Mucosa of descending colon (tissue), 3 donors: ENCODE data around the gene LAMP2. TPM values are rescaled to one million over a fixed set of nuclear protein-coding genes. Genes with fewer than 3 reads are reported as not detected.
A peak's percentile ranks its signal among the peaks of the same experiment; 100 is the strongest.
"Not testable (repeated sequence)": the region's sequence is repeated elsewhere in the genome, so short reads cannot be mapped to it uniquely, and the experiment has no call there.

Experiments used
- ATAC-seq: fragments of 200-7000 bp; cut with Tn5 transposase; one replicate; pipeline ENCODE4 v1.9.1; 2020; ENCODE audit warnings: mild to moderate bottlenecking, moderate library complexity
- DNase-seq, 3 donors: peaks; one replicate each; pipeline ENCODE4 v3.0.0-alpha.2; 2020
- H3K36me3 ChIP-seq: fragments of 200-600 bp; one replicate; pipeline ENCODE4 v1.8.0; 2021; ENCODE audit warnings: low read depth, mild to moderate bottlenecking
- H3K4me1 ChIP-seq: fragments of 200-600 bp; one replicate; pipeline ENCODE4 v1.8.0; 2021; ENCODE audit warnings: low read depth, mild to moderate bottlenecking
- H3K4me3 ChIP-seq: fragments of 200-600 bp; one replicate; pipeline ENCODE4 v1.8.0; 2021; ENCODE audit warnings: mild to moderate bottlenecking
- H3K9me3 ChIP-seq: fragments of 200-600 bp; one replicate; pipeline ENCODE4 v1.8.0; 2021; ENCODE audit warnings: mild to moderate bottlenecking
- intact Hi-C, 2 donors: fragments of 100-400 bp; cut with DNase I in 1 of 2; cut with micrococcal nuclease in 1 of 2; formaldehyde crosslinking; loops; one replicate each; pipeline versions ENCODE4 v1.11.0 to v1.11.1; 2022; cut with DNase I, micrococcal nuclease
- total RNA-seq, 3 donors: library from RNA; stranded (reverse); fragmentation: NEBNext Ultra II Directional in 2 of 3; extraction: Animal tissue kit (Norgen Biotek cat#: 25700) in 2 of 3; gene quantifications; one replicate each; pipeline versions ENCODE4 v1.2.1 to v1.2.4, GENCODE V29; 2021 to 2023
- TF ChIP-seq, protein P1 (sequence below): fragments of 200-600 bp; IDR thresholded peaks from one replicate; pipeline ENCODE4 v1.8.0; 2022; ENCODE audit warnings: antibody characterized with exemption, mild to moderate bottlenecking
- donor health status: DM: no; HTN: no; CAD: no; lungs with moderate emphysema.
- donor health status: DM: no; HTN: no; CAD: no.
- donor health status: DM: no; HTN: yes; CAD: no.

The LAMP2 gene
- total RNA-seq, 3 donors from 2014 or later = 75.1 to 90.0 (median 79.0) TPM

DNA sequence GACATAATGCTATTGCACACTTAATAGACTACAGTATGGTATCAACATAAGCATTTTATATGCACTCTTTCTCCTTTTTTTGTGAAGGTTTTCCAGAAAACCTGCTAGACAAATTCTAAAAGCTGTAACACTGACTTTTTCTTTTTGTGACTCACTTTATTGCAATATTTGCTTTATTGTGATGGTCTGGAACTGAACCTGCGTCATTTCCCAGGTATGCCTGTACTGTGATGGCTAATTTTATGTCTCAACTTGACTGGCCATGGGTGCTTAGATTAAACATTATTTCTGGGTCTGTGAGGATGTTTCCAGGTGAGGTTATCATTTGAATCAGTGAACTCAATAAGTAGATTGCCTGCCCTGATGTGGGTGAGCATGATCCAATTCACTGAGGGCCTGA lies 35.5 kb upstream of the LAMP2 start:
- intact Hi-C loops = no loop called here
- Histone ChIP-seq H3K4me3 (no peak overlapping the region), H3K9me3 (no peaks in the 10 kb centered on the region), H3K4me1 (no peaks in the 10 kb centered on the region), H3K36me3 (no peaks in the 10 kb centered on the region)
- TF ChIP-seq, protein P1, sequence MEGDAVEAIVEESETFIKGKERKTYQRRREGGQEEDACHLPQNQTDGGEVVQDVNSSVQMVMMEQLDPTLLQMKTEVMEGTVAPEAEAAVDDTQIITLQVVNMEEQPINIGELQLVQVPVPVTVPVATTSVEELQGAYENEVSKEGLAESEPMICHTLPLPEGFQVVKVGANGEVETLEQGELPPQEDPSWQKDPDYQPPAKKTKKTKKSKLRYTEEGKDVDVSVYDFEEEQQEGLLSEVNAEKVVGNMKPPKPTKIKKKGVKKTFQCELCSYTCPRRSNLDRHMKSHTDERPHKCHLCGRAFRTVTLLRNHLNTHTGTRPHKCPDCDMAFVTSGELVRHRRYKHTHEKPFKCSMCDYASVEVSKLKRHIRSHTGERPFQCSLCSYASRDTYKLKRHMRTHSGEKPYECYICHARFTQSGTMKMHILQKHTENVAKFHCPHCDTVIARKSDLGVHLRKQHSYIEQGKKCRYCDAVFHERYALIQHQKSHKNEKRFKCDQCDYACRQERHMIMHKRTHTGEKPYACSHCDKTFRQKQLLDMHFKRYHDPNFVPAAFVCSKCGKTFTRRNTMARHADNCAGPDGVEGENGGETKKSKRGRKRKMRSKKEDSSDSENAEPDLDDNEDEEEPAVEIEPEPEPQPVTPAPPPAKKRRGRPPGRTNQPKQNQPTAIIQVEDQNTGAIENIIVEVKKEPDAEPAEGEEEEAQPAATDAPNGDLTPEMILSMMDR = no peak
- no peak for ATAC-seq
- no peak for DNase-seq

GRCh38 chrX:120499301-120500072 lies 30.4 kb upstream of the LAMP2 start:
- TF ChIP-seq, protein P1 = no peak
- intact Hi-C loops = loop anchor here in 1 of 2 donors (5.0 kb wide), 1 partner anchor 163 kb away; no protein-coding TSS in a partner anchor
- ATAC-seq (no peak), DNase-seq (no peak)
- no peak overlapping the region for H3K4me3 ChIP-seq
- H3K9me3 ChIP-seq = no peaks in the 10 kb centered on the region
- no peaks in the 10 kb centered on the region for H3K4me1 ChIP-seq
- no peaks in the 10 kb centered on the region for H3K36me3 ChIP-seq

DNA sequence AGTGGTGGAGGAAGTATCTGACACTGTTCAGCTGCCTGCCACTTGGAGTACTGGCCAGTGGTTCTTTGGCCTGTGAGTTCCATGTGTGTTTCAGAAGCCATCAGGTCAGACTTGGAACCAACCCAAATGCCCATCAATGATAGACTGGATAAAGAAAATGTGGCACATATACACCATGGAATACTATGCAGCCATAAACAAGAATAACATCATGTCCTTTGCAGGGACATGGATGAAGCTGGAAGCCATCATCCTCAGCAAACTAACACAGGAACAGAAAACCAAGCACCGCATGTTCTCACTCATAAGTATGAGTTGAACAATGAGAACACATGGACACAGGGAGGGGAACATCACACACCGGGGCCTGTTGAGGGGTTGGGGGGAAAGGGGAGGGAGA lies 21.0 kb upstream of the LAMP2 start:
- H3K4me1 ChIP-seq, intact Hi-C loops, DNase-seq, H3K36me3 ChIP-seq, ATAC-seq, H3K4me3 ChIP-seq, H3K9me3 ChIP-seq: not testable (repeated sequence)

GRCh38 chrX:120486786-120487185 lies 17.7 kb upstream of the LAMP2 start:
- Histone ChIP-seq H3K4me3 (no peak overlapping the region), H3K9me3 (no peaks in the 10 kb centered on the region), H3K36me3 (no peaks in the 10 kb centered on the region), H3K4me1 (no peaks in the 10 kb centered on the region)
- intact Hi-C loops = no loop called here
- TF ChIP-seq, protein P1 = no peak
- ATAC-seq (no peak), DNase-seq (no peak)

- ATAC-seq (peak; percentile 93), DNase-seq (peak; percentile 70 to 77 (median 76))
- TF ChIP-seq, protein P1 = peak; percentile 28
- no peak overlapping the region for H3K4me3 ChIP-seq
- no peaks in the 10 kb centered on the region for H3K4me1 ChIP-seq
- H3K36me3 ChIP-seq = no peaks in the 10 kb centered on the region
- intact Hi-C loops = no loop called here
- no peaks in the 10 kb centered on the region for H3K9me3 ChIP-seq
These were observed 16.8 kb upstream of the LAMP2 start for GRCh38 chrX:120485638-120486520.

- no peaks in the 10 kb centered on the region for H3K9me3 ChIP-seq
- H3K4me3 ChIP-seq = no peak overlapping the region
- DNase-seq = no peak
- no peaks in the 10 kb centered on the region for H3K36me3 ChIP-seq
- TF ChIP-seq, protein P1 = no peak
- ATAC-seq = no peak
- no peaks in the 10 kb centered on the region for H3K4me1 ChIP-seq
- intact Hi-C loops = no loop called here
These were observed 16.2 kb upstream of the LAMP2 start for GRCh38 chrX:120485315-120485637.
